ENCODE measurements around the gene TBCK.

Gene TBCK

GRCh38 chr4:106063009-106063408 is 253.0 kb downstream of the TBCK start:
- no peaks in the 10 kb centered on the region for H3K9me3 ChIP-seq (replicated peaks in 1 of 2; ENCODE audit: control insufficient read depth in 2 of 2, insufficient read depth in 1 of 2, low read depth in 1 of 2, low read length in 2 of 2)
- H2AK5ac ChIP-seq (ENCODE audit: low read depth, low read length) = no peak overlapping the region
- no peak overlapping the region for H2BK120ac ChIP-seq (ENCODE audit: low read depth, low read length)
- no peak overlapping the region for H3K4ac ChIP-seq (ENCODE audit: low read length)
- H3K4me2 ChIP-seq (ENCODE audit: insufficient read depth, low read length, poor library complexity, severe bottlenecking) = no peak overlapping the region
- H3K14ac ChIP-seq (ENCODE audit: low read length) = no peak overlapping the region
- H3K18ac ChIP-seq (ENCODE audit: low read length) = no peak overlapping the region
- H2AFZ ChIP-seq (ENCODE audit: low read length) = no peak overlapping the region
- H3K36me3 ChIP-seq (replicated peaks in 1 of 2; ENCODE audit: control insufficient read depth in 2 of 2, insufficient read depth in 2 of 2, low read length in 2 of 2) = no peaks in the 10 kb centered on the region
- H3K23ac ChIP-seq (ENCODE audit: low read depth, low read length, poor library complexity) = no peak overlapping the region
- no peak overlapping the region for H3K9ac ChIP-seq (ENCODE audit: low read depth, low read length, poor library complexity)
- no peaks in the 10 kb centered on the region for H3K27me3 ChIP-seq (ENCODE audit: control insufficient read depth in 3 of 3, insufficient read depth in 3 of 3, low read depth in 1 of 3, low read length in 3 of 3)
- no peak overlapping the region for H3K4me3 ChIP-seq (ENCODE audit: low read length in 2 of 2)
- no peak overlapping the region for H4K91ac ChIP-seq (ENCODE audit: low read depth, low read length, poor library complexity)
- no peaks in the 10 kb centered on the region for H3K79me1 ChIP-seq (ENCODE audit: low read depth, low read length)
- no peak overlapping the region for H2BK12ac ChIP-seq (ENCODE audit: low read length)
- H4K8ac ChIP-seq (ENCODE audit: low read depth, low read length) = no peak overlapping the region
- no peak for DNase-seq (ENCODE audit: low spot score)
- WGBS, 2 donors (ENCODE audit: extremely low coverage in 2 of 2, insufficient read length in 2 of 2, insufficient replicate concordance in 1 of 2) = no CpG with 5 or more reads among the region's 3 CpGs
- H2BK15ac ChIP-seq (ENCODE audit: low read length) = no peak overlapping the region
- no peak overlapping the region for H3K27ac ChIP-seq (replicated peaks; ENCODE audit: low read length)
- H2BK5ac ChIP-seq (ENCODE audit: low read length) = no peak overlapping the region
- no peaks in the 10 kb centered on the region for H3K4me1 ChIP-seq (ENCODE audit: control insufficient read depth in 2 of 2, insufficient read depth in 1 of 2, low read depth in 1 of 2, low read length in 2 of 2)

DNA sequence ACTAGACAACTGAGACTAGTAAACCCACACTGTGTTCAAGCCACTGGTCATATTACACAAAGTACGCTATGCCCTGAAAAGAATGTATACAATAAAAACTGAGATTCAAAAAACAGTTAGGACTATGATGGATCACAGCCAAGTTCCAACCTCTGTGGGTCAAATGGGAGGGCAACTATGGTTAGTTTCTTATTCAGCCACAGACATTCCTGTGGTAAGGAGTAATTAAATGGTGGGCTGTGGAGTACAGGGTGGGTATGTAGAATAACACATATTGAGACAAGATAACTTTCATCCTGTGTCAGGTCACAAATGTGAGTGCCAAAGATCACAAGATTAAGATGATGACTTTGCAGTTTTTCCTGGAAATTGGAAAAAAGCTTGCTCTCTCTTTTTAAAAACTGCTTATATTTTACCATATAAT is 253.5 kb downstream of the TBCK start:
- H3K27me3 ChIP-seq (ENCODE audit: control insufficient read depth in 3 of 3, insufficient read depth in 3 of 3, low read depth in 1 of 3, low read length in 3 of 3) = no peaks in the 10 kb centered on the region
- no peaks in the 10 kb centered on the region for H3K79me1 ChIP-seq (ENCODE audit: low read depth, low read length)
- no peak overlapping the region for H3K27ac ChIP-seq (replicated peaks; ENCODE audit: low read length)
- H3K14ac ChIP-seq (ENCODE audit: low read length) = no peak overlapping the region
- no peak overlapping the region for H3K4me3 ChIP-seq (ENCODE audit: low read length in 2 of 2)
- no peak overlapping the region for H4K8ac ChIP-seq (ENCODE audit: low read depth, low read length)
- H3K18ac ChIP-seq (ENCODE audit: low read length) = no peak overlapping the region
- no peak overlapping the region for H2AFZ ChIP-seq (ENCODE audit: low read length)
- H3K4me2 ChIP-seq (ENCODE audit: insufficient read depth, low read length, poor library complexity, severe bottlenecking) = no peak overlapping the region
- H3K9ac ChIP-seq (ENCODE audit: low read depth, low read length, poor library complexity) = no peak overlapping the region
- no peaks in the 10 kb centered on the region for H3K36me3 ChIP-seq (replicated peaks in 1 of 2; ENCODE audit: control insufficient read depth in 2 of 2, insufficient read depth in 2 of 2, low read length in 2 of 2)
- H4K91ac ChIP-seq (ENCODE audit: low read depth, low read length, poor library complexity) = no peak overlapping the region
- H2BK15ac ChIP-seq (ENCODE audit: low read length) = no peak overlapping the region
- H3K23ac ChIP-seq (ENCODE audit: low read depth, low read length, poor library complexity) = no peak overlapping the region
- H2BK12ac ChIP-seq (ENCODE audit: low read length) = no peak overlapping the region
- no peak overlapping the region for H3K4ac ChIP-seq (ENCODE audit: low read length)
- H2BK5ac ChIP-seq (ENCODE audit: low read length) = no peak overlapping the region
- H3K9me3 ChIP-seq (replicated peaks in 1 of 2; ENCODE audit: control insufficient read depth in 2 of 2, insufficient read depth in 1 of 2, low read depth in 1 of 2, low read length in 2 of 2) = no peaks in the 10 kb centered on the region
- no peak overlapping the region for H2AK5ac ChIP-seq (ENCODE audit: low read depth, low read length)
- H3K4me1 ChIP-seq (ENCODE audit: control insufficient read depth in 2 of 2, insufficient read depth in 1 of 2, low read depth in 1 of 2, low read length in 2 of 2) = no peaks in the 10 kb centered on the region
- WGBS, 2 donors (ENCODE audit: extremely low coverage in 2 of 2, insufficient read length in 2 of 2, insufficient replicate concordance in 1 of 2) = no CpG with 5 or more reads among the region's 1 CpG
- no peak for DNase-seq (ENCODE audit: low spot score)
- no peak overlapping the region for H2BK120ac ChIP-seq (ENCODE audit: low read depth, low read length)

- Histone ChIP-seq H3K27me3 (ENCODE audit: control insufficient read depth in 3 of 3, insufficient read depth in 3 of 3, low read depth in 1 of 3, low read length in 3 of 3) (no peaks in the 10 kb centered on the region), H4K91ac (ENCODE audit: low read depth, low read length, poor library complexity) (no peak overlapping the region), H3K18ac (ENCODE audit: low read length) (no peak overlapping the region), H3K4me1 (ENCODE audit: control insufficient read depth in 2 of 2, insufficient read depth in 1 of 2, low read depth in 1 of 2, low read length in 2 of 2) (peaks cover 0 to 1% of the 10 kb centered on the region in 2 donors), H2AFZ (ENCODE audit: low read length) (no peak overlapping the region), H3K27ac (replicated peaks; ENCODE audit: low read length) (no peak overlapping the region), H4K8ac (ENCODE audit: low read depth, low read length) (no peak overlapping the region), H2BK15ac (ENCODE audit: low read length) (no peak overlapping the region), H3K4me3 (ENCODE audit: low read length in 2 of 2) (no peak overlapping the region), H2BK5ac (ENCODE audit: low read length) (no peak overlapping the region), H3K36me3 (replicated peaks in 1 of 2; ENCODE audit: control insufficient read depth in 2 of 2, insufficient read depth in 2 of 2, low read length in 2 of 2) (no peaks in the 10 kb centered on the region), H2BK120ac (ENCODE audit: low read depth, low read length) (no peak overlapping the region), H3K79me1 (ENCODE audit: low read depth, low read length) (no peaks in the 10 kb centered on the region), H3K9me3 (replicated peaks in 1 of 2; ENCODE audit: control insufficient read depth in 2 of 2, insufficient read depth in 1 of 2, low read depth in 1 of 2, low read length in 2 of 2) (no peaks in the 10 kb centered on the region), H3K9ac (ENCODE audit: low read depth, low read length, poor library complexity) (no peak overlapping the region), H2AK5ac (ENCODE audit: low read depth, low read length) (no peak overlapping the region), H3K4me2 (ENCODE audit: insufficient read depth, low read length, poor library complexity, severe bottlenecking) (no peak overlapping the region), H2BK12ac (ENCODE audit: low read length) (no peak overlapping the region), H3K23ac (ENCODE audit: low read depth, low read length, poor library complexity) (no peak overlapping the region), H3K14ac (ENCODE audit: low read length) (no peak overlapping the region), H3K4ac (ENCODE audit: low read length) (no peak overlapping the region)
- DNase-seq (ENCODE audit: low spot score) = no peak
Measured at GRCh38 chr4:106058921-106059320, 257.1 kb downstream of the TBCK start.

DNA sequence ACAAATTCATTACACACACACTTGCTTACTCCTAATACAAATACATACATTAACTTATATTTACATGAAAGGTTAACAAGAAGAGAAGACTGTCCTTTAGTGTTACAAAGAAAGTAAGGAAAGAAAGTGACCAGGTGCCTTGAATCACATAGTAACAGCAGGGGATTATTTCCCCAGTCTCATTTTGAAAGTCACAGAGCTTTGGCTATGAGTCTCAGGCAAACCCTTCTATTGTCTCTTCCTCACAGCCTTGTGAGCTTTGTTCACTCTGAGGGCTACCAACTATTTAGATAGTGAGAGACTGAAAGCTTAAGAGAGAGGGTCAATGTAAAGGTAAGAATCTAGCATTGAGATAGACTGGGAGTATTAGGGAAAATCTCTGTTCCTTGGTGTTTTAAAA is 259.1 kb downstream of the TBCK start:
- Histone ChIP-seq H2BK15ac (ENCODE audit: low read length) (no peak overlapping the region), H2AFZ (ENCODE audit: low read length) (no peak overlapping the region)
- DNase-seq (ENCODE audit: low spot score) = peak; percentile 18

More for the DNA sequence above, 259.1 kb downstream of the TBCK start:
- Histone ChIP-seq H3K27ac (replicated peaks; ENCODE audit: low read length) (no peak overlapping the region), H3K18ac (ENCODE audit: low read length) (no peak overlapping the region), H3K4ac (ENCODE audit: low read length) (no peak overlapping the region), H3K9me3 (replicated peaks in 1 of 2; ENCODE audit: control insufficient read depth in 2 of 2, insufficient read depth in 1 of 2, low read depth in 1 of 2, low read length in 2 of 2) (no peaks in the 10 kb centered on the region), H3K4me2 (ENCODE audit: insufficient read depth, low read length, poor library complexity, severe bottlenecking) (no peak overlapping the region), H2BK12ac (ENCODE audit: low read length) (no peak overlapping the region), H3K36me3 (replicated peaks in 1 of 2; ENCODE audit: control insufficient read depth in 2 of 2, insufficient read depth in 2 of 2, low read length in 2 of 2) (no peaks in the 10 kb centered on the region), H3K4me3 (ENCODE audit: low read length in 2 of 2) (no peak overlapping the region), H4K91ac (ENCODE audit: low read depth, low read length, poor library complexity) (no peak overlapping the region), H3K9ac (ENCODE audit: low read depth, low read length, poor library complexity) (no peak overlapping the region), H3K4me1 (ENCODE audit: control insufficient read depth in 2 of 2, insufficient read depth in 1 of 2, low read depth in 1 of 2, low read length in 2 of 2) (peaks cover 0 to 1% of the 10 kb centered on the region in 2 donors), H4K8ac (ENCODE audit: low read depth, low read length) (no peak overlapping the region), H3K23ac (ENCODE audit: low read depth, low read length, poor library complexity) (no peak overlapping the region), H3K27me3 (ENCODE audit: control insufficient read depth in 3 of 3, insufficient read depth in 3 of 3, low read depth in 1 of 3, low read length in 3 of 3) (no peaks in the 10 kb centered on the region), H2AK5ac (ENCODE audit: low read depth, low read length) (no peak overlapping the region), H3K14ac (ENCODE audit: low read length) (no peak overlapping the region), H3K79me1 (ENCODE audit: low read depth, low read length) (no peaks in the 10 kb centered on the region), H2BK5ac (ENCODE audit: low read length) (no peak overlapping the region), H2BK120ac (ENCODE audit: low read depth, low read length) (no peak overlapping the region)

All from neuronal stem cell (in vitro differentiated cells).